ENCODE results near the gene ADORA1.

ADORA1 gene

DNA sequence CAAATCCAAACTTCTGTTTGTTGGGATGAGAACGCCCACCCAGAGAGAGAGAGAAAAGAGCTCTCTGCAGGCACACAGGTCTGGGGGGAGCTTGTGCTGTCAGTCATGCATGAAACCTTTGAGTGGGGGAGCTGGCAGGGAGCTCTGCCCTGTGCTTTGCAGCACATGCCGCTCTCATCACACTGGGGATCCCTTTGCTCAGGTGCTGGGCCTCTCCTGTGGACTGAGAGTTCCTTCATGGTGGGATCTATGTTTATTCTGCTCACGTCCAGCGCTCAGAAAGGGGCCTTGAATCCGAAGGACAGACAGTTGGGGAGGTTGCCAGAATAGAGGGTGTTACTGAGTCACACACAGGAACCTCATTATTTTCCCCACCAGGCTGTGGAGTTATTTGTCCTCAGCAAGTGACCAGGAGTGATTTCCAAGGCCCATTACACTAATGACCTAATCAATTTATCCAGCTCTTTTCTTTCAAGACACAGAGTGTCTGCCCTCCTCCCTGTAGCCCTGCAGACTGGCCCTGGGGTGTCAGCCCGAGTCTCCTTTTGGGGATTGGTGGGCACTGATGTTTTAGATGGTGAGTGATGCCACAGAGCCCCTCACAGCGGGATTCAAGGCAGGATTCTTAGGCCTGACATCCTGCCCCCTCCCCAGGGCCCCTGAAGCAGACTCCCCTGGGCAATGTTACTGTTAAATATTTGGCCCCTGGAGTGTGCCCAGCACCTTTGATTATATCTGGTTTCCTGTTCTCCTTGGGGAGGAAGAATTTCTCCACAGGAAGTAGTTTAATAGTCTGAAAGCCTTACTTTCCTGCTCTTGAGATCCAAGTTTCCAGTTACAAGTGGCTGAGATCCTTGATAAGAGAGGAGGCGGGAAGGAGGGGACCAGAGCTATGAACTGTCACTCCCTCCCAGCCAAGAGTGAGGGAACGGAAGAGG, 25.8 kb downstream of the ADORA1 start:
- Histone ChIP-seq H3K79me2 (ENCODE audit: insufficient read depth, low read length) (no peaks in the 10 kb centered on the region), H3K9me3 (ENCODE audit: insufficient read depth, low read length) (no peaks in the 10 kb centered on the region), H3K27me3 (ENCODE audit: low read length) (no peaks in the 10 kb centered on the region; the same call in 1 of the 2 replicates), H3K27ac (ENCODE audit: low read depth, low read length) (no peak overlapping the region), H3K9me2 (replicated peaks; ENCODE audit: insufficient read depth, low read length) (no peaks in the 10 kb centered on the region), H3K4me2 (ENCODE audit: low read depth, low read length, poor library complexity, severe bottlenecking) (no peak overlapping the region), H4K20me1 (ENCODE audit: low read depth, low read length) (no peaks in the 10 kb centered on the region), H3F3A (ENCODE audit: insufficient read depth) (no peaks in the 10 kb centered on the region), H3K36me3 (ENCODE audit: low read length) (no peaks in the 10 kb centered on the region), H2AFZ (ENCODE audit: low read depth, low read length, severe bottlenecking) (no peak overlapping the region), H3K9ac (ENCODE audit: low read length) (no peak overlapping the region), H3K4me3 (ENCODE audit: insufficient read depth, low read length, poor library complexity, severe bottlenecking) (no peak overlapping the region)
- TF ChIP-seq, protein P1, sequence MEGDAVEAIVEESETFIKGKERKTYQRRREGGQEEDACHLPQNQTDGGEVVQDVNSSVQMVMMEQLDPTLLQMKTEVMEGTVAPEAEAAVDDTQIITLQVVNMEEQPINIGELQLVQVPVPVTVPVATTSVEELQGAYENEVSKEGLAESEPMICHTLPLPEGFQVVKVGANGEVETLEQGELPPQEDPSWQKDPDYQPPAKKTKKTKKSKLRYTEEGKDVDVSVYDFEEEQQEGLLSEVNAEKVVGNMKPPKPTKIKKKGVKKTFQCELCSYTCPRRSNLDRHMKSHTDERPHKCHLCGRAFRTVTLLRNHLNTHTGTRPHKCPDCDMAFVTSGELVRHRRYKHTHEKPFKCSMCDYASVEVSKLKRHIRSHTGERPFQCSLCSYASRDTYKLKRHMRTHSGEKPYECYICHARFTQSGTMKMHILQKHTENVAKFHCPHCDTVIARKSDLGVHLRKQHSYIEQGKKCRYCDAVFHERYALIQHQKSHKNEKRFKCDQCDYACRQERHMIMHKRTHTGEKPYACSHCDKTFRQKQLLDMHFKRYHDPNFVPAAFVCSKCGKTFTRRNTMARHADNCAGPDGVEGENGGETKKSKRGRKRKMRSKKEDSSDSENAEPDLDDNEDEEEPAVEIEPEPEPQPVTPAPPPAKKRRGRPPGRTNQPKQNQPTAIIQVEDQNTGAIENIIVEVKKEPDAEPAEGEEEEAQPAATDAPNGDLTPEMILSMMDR (IDR thresholded peaks at IDR 0.05; ENCODE audit: insufficient read depth, low read length, poor library complexity, severe bottlenecking) = no peak
- TF ChIP-seq EZH2phosphoT487 (conservative IDR thresholded peaks at IDR 0.05; ENCODE audit: low read length) = no peak

GRCh38 chr1:203153989-203154821, 26.7 kb downstream of the ADORA1 start:
- no peaks in the 10 kb centered on the region for H3F3A ChIP-seq (ENCODE audit: insufficient read depth)
- no peaks in the 10 kb centered on the region; the same call in 1 of the 2 replicates for H3K27me3 ChIP-seq (ENCODE audit: low read length)
- H4K20me1 ChIP-seq (ENCODE audit: low read depth, low read length) = no peaks in the 10 kb centered on the region
- H3K27ac ChIP-seq (ENCODE audit: low read depth, low read length) = no peak overlapping the region
- H3K9me2 ChIP-seq (replicated peaks; ENCODE audit: insufficient read depth, low read length) = no peaks in the 10 kb centered on the region
- no peak overlapping the region for H2AFZ ChIP-seq (ENCODE audit: low read depth, low read length, severe bottlenecking)
- H3K9ac ChIP-seq (ENCODE audit: low read length) = no peak overlapping the region
- H3K36me3 ChIP-seq (ENCODE audit: low read length) = no peaks in the 10 kb centered on the region
- no peak overlapping the region for H3K4me2 ChIP-seq (ENCODE audit: low read depth, low read length, poor library complexity, severe bottlenecking)
- H3K79me2 ChIP-seq (ENCODE audit: insufficient read depth, low read length) = no peaks in the 10 kb centered on the region
- TF ChIP-seq, protein P1 (IDR thresholded peaks at IDR 0.05; ENCODE audit: insufficient read depth, low read length, poor library complexity, severe bottlenecking) = no peak
- no peak for TF ChIP-seq EZH2phosphoT487 (conservative IDR thresholded peaks at IDR 0.05; ENCODE audit: low read length)
- no peak overlapping the region for H3K4me3 ChIP-seq (ENCODE audit: insufficient read depth, low read length, poor library complexity, severe bottlenecking)
- no peaks in the 10 kb centered on the region for H3K9me3 ChIP-seq (ENCODE audit: insufficient read depth, low read length)

- Histone ChIP-seq H3K4me2 (ENCODE audit: low read depth, low read length, poor library complexity, severe bottlenecking) (no peak overlapping the region), H3F3A (ENCODE audit: insufficient read depth) (no peaks in the 10 kb centered on the region), H3K27ac (ENCODE audit: low read depth, low read length) (no peak overlapping the region), H3K9ac (ENCODE audit: low read length) (no peak overlapping the region), H3K36me3 (ENCODE audit: low read length) (no peaks in the 10 kb centered on the region), H4K20me1 (ENCODE audit: low read depth, low read length) (no peaks in the 10 kb centered on the region), H3K4me3 (ENCODE audit: insufficient read depth, low read length, poor library complexity, severe bottlenecking) (no peak overlapping the region), H3K27me3 (ENCODE audit: low read length) (no peaks in the 10 kb centered on the region; the same call in 1 of the 2 replicates), H3K79me2 (ENCODE audit: insufficient read depth, low read length) (no peaks in the 10 kb centered on the region), H2AFZ (ENCODE audit: low read depth, low read length, severe bottlenecking) (no peak overlapping the region), H3K9me2 (replicated peaks; ENCODE audit: insufficient read depth, low read length) (no peaks in the 10 kb centered on the region), H3K9me3 (ENCODE audit: insufficient read depth, low read length) (no peaks in the 10 kb centered on the region)
- no peak for TF ChIP-seq EZH2phosphoT487 (conservative IDR thresholded peaks at IDR 0.05; ENCODE audit: low read length)
- TF ChIP-seq, protein P1 (IDR thresholded peaks at IDR 0.05; ENCODE audit: insufficient read depth, low read length, poor library complexity, severe bottlenecking) = no peak
Observed at GRCh38 chr1:203156280-203156679, 28.8 kb downstream of the ADORA1 start.

All from SU-DHL-6 (cell line).